HG02981 (cell line): Measurements from ENCODE around the gene CA5A.
"Not testable (repeated sequence)": the region's sequence is repeated elsewhere in the genome, so short reads cannot be mapped to it uniquely, and the experiment has no call there.

ENCODE experiments used
- ATAC-seq: cut with Tn5 transposase; IDR thresholded peaks from one replicate; pipeline ENCODE4 v1.9.1; 2021; ENCODE audit warnings: mild to moderate bottlenecking, moderate library complexity; ENCODE audit not compliant: unreplicated experiment

The CA5A gene

DNA sequence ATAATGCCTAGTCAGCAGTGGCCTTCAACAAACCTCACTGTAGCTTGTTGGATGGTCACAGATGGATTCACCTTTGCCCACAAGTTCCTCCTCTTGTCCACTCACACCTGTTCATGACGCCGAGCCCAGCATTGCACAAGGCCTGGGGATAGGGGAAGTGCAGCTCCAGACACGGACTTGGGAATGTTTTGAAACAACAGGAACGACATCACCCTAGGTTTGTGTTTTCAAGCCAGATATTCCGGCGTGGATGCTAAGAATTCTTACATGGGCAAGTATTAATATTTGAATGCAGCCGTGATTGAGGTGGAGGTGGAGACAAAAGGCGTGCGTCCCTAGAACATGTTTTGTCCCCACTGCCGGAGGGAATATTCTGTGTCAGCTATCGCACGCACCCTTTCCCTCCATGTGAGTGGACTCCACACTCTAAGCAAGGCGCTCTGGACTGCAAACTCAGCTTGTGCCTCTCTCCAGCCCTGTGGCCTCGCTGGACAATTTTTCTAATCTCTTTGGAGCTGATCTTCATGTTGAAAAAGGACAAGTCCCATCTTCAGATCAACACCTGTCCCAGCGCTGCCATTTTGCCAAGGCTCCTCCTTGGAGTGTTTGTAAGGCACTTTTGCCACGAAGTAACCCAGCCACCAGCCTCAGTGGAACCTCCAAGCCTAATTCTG, 12.9 kb upstream of the CA5A start:
- ATAC-seq, result no peak

DNA sequence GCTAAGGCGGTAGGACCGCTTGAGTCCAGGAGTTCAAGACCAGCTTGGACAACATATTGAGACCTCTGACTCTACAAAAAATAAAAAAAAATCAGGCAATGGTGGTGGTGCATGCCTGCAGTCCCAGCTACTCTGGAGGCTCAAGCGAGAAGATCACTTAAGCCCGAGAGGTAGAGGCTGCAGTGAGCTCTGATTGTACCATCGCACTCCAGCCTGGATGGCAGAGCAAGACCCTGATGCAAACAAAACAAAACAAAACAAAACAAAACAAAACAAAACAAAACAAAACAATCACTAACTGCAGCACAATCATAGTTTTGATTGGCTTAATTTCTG, 12.4 kb upstream of the CA5A start:
- no peak for ATAC-seq

DNA sequence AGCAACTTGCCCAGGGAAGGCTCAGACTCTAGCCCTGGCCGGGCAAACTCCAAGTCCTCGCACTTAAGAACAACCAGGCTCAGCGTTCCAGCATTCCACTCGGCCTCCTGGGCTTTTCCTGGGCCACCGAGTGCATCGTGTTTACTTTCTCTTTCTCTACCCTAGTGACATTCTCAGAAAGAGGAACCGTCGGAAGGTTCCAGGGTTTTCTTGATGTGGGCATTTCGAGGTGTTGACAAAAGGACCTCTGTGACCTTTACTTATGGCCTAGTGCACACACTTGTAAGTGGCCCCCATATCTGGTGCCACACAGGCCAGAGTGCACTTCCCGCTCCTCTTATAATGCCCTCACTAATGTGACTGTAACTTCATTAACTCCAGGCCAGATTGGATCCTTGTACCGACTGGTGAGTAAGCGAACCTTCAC, 11.8 kb upstream of the CA5A start:
- ATAC-seq, result no peak

DNA sequence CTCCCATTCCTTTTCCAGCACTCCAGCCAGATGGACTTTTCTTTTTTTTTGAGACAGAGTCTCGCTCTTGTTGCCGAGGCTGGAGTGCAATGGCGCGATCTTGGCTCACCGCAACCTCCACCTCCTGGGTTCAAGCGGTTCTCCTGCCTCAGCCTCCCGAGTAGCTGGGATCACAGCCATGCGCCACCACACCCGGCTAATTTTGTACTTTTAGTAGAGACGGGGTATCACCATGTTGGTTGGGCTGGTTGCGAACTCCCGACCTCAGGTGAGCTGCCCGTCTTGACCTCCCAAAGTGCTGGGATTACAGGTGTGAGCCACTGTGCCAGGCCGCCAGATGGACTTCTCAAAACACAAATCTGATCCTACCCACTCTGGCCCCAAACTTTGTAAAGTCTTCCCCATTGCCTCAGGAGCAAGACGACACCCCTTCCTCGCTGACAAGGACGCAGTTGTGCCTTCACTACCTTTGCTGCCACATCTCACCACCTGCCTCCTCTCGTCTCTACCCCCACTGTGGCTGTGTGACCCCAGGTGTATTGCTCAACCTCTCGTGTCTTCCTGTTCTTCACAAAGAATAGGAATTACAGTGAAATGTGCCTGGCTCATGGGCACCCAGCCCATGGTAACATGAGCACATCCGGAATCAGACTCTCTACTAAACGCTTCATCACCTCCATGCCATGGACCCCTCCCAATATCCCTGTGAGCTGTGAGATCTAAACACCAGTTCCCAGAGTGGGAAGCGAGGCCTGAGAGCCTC, 11.2 kb upstream of the CA5A start:
- ATAC-seq, result no peak

DNA sequence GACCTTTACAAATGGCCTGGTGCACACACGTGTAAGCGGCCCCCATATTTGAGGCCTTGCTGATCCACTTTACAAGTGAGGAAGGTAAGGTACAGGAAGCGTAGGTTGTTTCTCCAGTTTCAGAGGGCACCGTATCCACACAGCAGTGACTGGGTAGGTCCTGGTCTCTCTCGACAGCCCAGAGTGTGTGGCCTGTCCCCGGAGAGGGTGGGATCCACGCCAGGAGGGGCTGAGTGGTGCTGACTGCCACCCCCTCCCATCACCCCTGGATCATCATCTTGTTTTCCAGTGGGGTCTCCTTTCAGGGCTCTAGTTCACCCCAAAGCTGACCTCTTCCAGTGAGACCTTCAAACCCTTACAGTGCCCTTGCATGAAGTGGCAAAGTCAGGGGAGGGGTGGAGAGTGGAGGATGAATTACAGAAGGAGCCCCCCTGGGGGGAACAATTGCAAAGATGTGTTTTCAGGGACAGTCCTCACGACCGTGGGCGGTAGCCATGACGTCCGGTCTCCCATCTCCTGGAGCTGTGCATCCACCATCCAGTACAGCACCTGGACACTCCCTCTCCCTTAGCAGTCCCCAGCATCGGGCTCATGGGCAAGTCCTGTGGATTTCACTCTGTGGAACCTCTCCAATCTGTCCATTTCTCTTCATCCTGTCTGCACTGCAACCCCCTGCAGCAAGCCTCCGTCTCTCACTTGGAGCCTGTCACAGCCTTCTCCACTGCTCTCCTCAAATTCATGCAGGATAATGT, 10.4 kb upstream of the CA5A start:
- no peak for ATAC-seq

DNA sequence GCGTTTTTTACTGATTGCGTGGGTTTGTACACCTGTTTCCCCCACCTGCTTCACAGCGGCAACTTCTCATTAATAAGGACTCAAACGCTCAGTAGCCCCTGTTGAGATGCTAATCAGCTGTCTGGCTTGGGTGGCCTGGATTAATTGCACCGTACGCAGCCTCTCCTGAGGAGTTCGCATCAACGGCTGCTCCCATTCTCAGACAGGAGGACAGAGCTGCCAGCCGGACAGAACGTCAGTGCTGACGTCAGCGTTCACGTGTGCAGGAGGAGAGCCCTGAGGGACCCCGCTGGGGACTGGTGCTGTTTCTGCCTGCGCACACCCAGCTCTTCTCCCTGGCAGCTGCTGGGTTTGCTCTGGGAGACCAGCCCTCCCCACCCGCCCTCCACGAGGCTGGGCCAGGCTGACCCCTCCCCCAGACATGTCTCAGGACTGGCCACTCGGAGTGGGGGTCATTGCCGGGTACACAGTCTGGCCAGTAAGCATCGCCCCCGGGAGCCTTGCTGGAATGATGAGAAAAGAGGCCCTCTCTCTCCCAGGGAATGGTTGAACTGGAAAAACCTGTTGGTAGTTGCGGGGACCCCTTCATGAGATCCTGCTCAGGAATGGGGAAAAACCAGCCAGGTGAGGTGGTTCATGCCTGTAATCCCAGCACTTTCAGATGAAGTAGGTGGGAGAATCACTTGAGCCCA, 9.2 kb upstream of the CA5A start:
- no peak for ATAC-seq

DNA sequence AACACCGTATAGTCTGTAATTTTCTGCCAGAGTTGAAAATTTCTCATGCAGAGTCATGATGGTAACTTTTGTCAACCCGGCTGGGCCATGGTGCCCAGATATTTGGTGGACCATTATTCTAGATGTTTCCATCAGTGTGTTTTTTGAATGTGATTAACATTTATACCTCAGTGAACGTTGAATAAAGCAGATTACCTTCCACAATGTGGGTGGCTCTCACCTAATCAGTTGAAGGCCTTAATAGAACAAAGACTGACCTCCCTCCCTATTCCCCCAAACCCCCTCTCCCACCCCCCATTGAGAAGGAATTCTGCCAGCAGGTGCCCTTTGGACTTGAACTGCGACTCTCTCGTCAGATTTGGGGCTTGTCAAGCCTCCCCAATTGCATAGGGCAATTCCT, 6.4 kb upstream of the CA5A start:
- no peak for ATAC-seq

DNA sequence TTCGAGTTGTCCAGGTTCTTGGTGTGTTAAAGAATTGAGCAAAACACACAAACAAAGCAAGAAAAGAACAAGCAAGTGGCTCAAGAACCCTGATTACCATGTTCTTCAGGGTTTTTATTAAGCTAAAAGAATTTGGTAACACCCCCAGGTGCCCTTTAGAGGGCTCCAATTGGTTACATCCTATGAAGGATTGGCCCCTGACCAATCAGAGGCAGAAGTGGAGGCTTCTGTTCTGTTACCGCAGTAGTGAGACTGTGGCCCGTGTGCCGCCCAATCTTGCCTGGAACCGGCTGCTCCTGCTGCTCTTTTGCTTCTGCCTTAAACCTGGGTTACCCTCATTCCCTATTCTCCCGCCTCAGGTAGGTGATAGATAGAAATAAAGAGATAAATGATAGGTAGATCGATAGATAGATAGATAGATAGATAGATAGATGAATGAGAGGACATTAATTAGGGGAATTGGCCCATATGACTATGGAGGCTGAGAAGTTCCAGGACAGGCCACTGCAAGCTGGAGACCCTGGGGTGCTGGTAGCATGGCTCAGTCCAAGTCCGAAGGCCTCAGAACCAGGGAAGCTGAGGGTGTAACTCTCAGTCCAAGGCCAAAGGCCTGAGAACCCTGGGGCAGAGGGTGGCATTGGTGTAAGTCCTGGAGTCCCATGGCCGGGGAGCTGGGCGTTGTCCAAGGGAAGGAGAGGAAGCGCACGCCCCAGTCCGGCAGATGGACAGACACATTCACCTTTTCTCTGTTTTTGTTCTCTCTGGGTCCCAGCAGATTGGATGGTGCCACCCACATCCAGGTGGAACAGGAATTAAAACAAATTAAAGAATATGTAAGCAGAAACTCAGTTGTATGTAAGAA, 3.5 kb upstream of the CA5A start:
- ATAC-seq, result no peak

DNA sequence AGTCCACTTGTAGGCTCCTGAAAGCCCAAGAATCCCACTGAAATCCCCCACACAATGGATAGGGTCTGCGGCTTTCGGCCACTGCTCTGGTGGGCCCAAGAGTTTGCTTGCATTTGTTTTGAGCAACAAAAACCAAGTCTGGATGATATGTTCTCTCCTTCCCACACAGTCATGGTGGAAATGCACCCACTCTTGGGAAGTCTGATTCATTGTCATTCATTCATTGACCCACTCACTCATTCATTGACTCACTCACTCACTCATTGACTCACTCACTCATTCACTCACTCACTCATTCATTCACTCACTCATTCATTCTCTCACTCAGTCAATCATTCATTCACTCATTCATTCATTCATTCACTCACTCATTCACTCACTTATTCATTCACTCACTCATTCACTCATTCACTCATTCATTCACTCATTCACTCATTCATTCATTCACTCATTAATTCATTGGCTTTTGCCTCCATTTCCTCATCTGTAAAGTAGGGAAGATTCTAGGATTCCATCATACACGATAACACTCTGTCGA, 2.2 kb upstream of the CA5A start:
- no peak for ATAC-seq

DNA sequence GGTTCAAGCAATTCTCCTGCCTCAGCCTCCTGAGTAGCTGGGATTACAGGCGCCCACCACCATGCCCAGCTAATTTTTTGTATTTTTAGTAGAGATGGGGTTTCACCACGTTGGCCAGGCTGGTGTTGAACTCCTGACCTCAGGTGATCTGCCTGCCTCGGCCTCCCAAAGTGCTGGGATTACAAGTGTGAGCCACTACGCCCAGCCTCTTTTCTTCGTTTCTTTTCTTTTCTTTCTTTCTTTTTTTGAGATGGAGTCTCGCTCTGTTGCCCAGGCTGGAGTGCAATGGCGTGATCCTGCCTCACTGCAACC, 858 bp upstream of the CA5A start:
- not testable (repeated sequence) for ATAC-seq

DNA sequence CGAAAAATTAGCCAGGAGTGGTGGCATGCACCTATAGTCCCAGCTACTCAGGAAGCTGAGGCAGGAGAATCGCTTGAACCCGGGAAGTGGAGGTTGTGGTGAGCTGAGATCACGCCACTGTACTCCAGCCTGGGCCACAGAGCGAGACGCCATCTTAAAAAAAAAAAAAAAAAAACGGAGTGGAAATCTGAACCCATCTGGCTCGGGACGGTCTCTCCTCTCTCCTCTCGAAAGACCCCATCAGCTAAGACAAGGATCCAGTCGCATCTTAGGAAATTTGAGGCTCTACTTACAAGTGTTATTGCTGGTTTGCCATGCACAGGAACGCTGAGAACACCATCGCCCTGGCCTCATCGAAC, 334 bp downstream of the CA5A start:
- not testable (repeated sequence) for ATAC-seq

DNA sequence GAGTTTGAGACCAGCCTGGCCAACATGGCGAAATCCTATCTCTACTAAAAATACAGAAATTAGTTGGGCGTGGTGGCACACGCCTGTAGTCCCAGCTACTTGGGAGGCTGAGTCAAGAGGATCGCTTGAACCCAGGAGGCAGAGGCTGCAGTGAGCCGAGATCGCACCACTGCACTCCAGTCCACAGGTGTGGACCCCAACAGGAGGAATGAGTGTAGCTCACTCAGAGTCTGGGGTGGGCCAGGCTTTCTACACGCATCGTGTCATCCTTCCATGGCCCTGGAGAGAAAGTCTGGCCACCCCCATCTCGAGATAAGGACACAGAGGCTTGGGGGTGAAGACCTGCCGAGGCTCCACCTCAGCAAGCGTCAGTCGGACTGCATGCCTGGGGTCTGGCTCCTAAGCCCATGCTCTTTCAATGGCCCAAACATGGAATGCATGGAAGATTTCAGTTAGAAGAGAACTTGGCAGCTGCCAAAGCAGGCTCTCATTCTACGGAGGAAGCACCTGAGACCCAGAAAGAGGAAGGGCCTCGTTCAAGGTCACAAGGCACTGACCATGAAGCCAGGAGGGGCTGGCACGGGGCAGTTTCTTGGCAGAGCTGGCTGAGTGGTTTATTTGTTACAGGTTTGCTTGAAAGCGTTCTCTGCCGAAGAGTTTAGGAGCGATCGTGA, 1.4 kb downstream of the CA5A start:
- not testable (repeated sequence) for ATAC-seq

DNA sequence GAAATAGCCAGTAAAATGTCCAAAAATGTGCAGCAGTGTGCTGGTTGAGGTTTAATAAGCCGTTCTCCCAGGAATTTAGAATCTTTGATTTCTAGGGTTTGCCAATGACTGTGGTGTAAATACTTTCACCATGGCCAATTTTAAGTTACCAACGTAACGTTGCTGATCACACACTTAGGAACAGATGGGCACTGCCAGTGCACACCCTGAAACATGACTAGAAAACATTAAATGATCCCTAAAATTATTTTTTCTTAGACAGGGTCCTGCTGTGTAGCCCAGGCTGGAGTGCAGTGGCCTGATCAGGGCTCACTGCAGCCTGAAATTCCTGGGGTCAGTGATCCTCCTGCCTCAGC, 3.2 kb downstream of the CA5A start:
- no peak for ATAC-seq

DNA sequence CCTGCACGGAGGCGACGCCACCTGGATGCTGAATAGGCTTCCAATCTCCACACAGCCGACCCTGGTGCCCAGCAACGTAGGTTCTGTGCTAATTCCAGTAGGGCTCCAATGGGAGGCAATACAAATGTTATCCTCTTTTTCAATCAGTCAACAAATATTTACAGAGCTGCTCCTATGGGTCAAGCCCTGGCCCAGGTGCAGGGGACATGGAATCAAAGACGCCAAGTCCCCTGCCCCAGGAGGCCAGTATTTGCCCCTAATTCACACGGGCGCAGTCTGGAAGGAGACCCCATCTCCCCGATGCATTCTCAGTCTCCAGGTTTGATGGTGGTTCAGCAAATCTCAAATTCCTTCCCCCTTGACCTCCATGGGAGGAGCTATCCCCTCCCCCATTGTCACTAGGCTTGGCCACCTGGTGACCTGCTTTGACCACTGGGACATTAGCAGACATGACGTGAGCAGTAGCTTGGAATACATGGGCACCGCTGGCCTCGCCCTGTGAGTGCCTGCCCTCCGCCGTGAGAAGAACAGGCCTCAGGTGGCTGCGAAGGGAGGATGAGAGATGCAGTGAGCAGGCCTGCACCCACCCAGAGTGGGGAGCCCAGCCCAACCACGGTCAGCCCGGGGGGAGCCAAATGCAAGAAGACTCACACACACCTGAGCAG, 3.7 kb downstream of the CA5A start:
- ATAC-seq, result not testable (repeated sequence)

DNA sequence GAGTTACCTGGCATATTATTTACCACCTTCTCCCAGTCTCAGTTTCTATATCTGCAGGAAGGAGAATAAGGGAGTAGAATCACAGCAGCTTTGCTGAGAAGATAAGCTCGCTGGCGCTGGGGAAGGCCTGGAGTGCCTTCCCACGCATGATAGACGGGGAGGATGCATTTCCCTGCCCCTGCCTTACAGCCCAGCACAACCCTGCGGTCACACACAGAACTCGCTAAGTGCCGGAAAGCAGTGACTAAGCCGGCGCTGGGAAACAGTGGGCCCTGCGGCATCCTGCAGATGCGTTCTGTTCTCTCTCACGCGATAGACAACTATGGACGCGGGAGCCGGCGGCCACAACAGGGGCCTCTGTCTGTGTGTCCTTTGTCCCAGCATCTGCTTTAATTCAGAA, 4.8 kb downstream of the CA5A start:
- ATAC-seq, result no peak

DNA sequence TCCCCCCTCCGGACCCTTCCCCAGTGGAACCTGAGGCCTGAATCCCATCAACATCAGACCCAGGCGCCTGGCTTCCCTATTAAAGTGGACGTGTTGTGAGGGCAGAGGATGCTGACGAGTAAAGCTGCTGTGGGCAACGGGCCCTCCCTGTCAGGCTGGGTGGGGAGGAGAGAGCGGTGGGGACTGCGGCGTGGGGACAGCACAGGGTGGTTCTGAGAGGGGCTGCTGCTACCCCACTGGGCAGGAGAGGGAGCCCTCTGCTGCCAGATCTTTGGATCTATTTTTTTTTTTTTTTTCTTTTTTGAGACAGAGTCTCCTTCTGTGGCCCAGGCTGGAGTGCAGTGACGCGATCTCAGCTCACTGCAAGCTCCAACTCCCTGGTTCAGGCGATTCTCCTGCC, 5.9 kb downstream of the CA5A start:
- ATAC-seq, result no peak

DNA sequence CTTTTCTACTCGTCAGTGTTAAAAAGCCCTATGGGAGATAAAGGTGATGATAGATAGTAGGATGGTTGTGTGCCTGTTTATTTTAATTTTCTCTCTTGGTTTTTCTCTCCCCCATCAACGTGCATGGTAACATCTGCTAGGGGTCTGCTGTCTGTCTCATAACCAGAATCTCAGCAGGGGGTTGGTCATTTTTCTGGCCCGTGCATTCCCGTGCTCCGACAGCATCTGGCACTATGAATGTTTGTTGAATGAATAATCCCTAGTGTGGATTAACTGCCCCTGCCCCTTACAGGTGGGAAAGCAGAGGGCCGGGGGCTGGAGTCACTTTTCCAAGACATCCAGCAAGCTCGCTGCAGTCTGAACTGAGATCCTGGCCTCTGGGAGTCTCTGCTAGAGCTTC, 6.3 kb downstream of the CA5A start:
- no peak for ATAC-seq

DNA sequence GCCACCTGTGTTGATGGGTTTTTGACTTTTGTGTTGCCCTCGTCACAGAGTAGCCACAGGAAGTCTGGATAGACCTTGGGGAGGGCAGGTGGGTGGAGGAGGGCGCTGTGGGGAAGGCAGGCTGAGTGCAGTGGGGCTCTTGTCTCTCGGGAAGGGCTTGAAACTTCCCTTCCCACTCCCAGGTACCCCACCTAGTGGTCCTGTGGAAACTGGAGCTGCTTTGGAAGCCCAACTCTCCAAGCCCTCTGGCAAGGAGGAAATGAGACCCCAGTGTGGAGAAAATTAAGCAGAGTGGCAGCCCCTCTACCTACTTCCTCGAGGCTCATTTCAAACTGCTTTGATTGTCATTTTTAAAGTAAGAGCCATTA, 9.2 kb downstream of the CA5A start:
- ATAC-seq, result no peak
